H54 (cell line): Measurements from ENCODE around the gene KANSL3.
"Not testable (repeated sequence)": the region's sequence is repeated elsewhere in the genome, so short reads cannot be mapped to it uniquely, and the experiment has no call there.

Experiments
- DNase-seq: peaks from one replicate; pipeline ENCODE4 v3.0.0; 2011; ENCODE audit warnings: low spot score, mixed read lengths; ENCODE audit not compliant: insufficient read length
- FAIRE-seq: peaks from 3 replicates; lab custom pipeline; 2011; peaks lifted over from hg19 to GRCh38; lab: Jason Lieb, UNC
- POLR2A ChIP-seq: IDR thresholded peaks from 2 replicates; pipeline ENCODE4 v1.6.1; 2011; ENCODE audit warnings: low read depth, mild to moderate bottlenecking, low read length

The KANSL3 gene

GRCh38 chr2:96575785-96576456 lies 62.2 kb downstream of the KANSL3 start:
- FAIRE-seq, result no peak
- no peak for DNase-seq
- TF ChIP-seq POLR2A, result no peak

- DNase-seq, result no peak
- no peak for TF ChIP-seq POLR2A
- FAIRE-seq, result no peak
Measured at GRCh38 chr2:96574364-96574763, 63.7 kb downstream of the KANSL3 start.

- no peak for TF ChIP-seq POLR2A
- no peak for FAIRE-seq
- DNase-seq, result no peak
Measured at GRCh38 chr2:96568094-96568493, 70.0 kb downstream of the KANSL3 start.

DNA sequence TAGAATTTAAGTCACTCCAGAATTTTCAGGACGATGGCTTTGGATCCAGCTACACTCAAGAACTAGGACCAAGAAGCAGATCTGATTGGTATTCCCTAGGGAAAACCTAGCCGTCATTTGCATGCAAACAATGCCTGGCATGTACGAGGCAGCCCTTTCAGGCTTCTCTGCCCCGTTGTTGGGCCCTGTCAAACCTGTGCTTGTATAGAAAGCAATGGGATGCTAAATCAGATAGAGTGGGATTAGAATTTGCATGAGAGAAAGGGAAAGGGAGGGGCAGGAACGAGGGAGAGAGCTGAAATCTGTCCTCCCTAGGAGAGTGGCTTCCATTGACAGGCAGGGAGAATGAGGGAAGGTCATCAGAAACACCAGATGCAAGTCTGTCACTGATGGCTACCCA lies 73.0 kb downstream of the KANSL3 start:
- no peak for TF ChIP-seq POLR2A
- FAIRE-seq, result no peak

GRCh38 chr2:96564563-96564962 lies 73.5 kb downstream of the KANSL3 start:
- FAIRE-seq, result no peak
- TF ChIP-seq POLR2A, result no peak
- no peak for DNase-seq

More for the DNA sequence above, 73.0 kb downstream of the KANSL3 start:
- no peak for DNase-seq

GRCh38 chr2:96564026-96564425 lies 74.1 kb downstream of the KANSL3 start:
- no peak for DNase-seq
- TF ChIP-seq POLR2A, result no peak
- FAIRE-seq, result no peak

DNA sequence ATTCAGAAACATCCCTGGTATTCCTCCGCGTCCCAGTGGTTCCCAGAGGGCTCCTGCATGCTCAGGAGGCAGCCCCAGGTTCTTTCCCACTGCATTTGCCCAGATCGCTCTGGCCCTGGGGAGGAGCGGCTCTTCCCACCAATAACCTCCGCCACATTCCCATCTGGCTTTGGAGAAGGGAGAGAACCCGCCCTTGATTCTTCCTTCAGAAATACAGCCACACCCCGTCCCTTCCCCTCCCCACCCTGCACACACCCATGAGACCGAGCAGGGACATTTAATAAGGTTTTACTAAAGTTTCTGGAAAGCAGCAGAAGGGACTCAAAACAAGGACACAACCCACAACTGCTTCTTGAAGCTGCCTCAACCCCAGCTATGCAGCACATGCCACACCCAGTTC lies 79.6 kb downstream of the KANSL3 start:
- no peak for DNase-seq
- FAIRE-seq, result no peak
- TF ChIP-seq POLR2A, result no peak

DNA sequence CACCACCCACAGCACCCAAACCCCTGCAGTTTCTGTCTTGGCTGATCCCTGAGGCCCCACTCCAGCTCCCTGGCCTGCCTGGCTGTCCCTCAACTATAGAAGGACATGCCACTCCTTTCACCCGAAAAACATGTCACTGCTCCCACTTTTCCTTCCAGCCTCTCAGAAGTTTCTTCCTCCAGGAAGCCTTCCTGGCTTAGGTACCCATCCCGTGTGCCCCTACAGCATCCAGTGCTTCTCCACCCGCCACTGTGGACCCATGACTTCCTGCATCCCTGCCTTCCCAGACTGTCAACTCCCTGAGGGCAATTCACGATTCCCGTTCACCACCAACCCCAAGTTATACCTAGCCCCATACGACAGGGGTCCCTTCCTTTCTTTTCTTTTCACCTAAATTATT lies 80.1 kb downstream of the KANSL3 start:
- DNase-seq, result no peak
- TF ChIP-seq POLR2A, result no peak
- FAIRE-seq, result no peak

DNA sequence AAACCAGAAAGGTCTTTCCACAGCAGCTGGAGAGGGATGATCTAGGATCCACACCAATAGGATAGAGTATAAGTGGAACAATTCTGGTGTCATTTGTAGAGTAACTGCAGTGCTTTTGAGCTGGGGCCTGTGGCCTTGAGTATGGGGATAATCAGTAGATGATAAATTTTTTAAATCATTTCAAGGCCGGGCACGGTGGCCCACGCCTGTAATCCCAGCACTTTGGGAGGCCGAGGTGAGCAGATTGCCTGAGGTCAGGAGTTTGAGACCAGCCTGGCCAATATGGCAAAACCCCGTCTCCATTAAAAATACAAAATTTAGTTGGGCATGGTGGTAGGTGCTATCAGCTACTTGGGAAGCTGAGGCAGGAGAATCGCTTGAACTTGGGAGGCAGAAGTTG lies 80.7 kb downstream of the KANSL3 start:
- not testable (repeated sequence) for DNase-seq, FAIRE-seq

- DNase-seq, result peak; percentile 98
- TF ChIP-seq POLR2A, result no peak
- peak; percentile 96 for FAIRE-seq
Measured at GRCh38 chr2:96556441-96557330, 81.4 kb downstream of the KANSL3 start.

DNA sequence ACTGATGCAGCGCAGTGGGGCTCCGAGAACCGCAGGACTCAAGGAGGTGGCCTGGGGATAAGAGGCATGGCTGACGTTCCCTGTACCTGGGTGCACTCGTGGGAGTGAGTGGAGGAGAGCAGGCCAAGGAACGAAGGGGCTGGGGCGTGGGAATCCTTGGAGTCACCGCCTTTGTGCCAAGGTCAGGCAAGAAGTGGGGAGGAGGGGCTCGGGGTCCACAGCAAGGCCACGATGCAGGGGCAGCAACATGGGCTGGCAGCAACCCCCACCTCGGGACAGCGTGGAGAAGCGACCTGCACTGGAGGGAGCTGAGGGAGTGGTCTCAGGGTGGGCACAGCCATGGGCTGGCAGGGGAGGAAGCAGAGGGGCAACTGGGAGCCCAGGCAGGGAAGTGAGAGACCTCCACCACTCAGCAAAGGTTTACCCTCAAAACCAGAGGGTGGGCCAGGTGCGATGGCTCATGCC lies 82.9 kb downstream of the KANSL3 start:
- DNase-seq (no peak), FAIRE-seq (no peak)
- no peak for TF ChIP-seq POLR2A

GRCh38 chr2:96554293-96555145 lies 83.6 kb downstream of the KANSL3 start:
- no peak for DNase-seq
- FAIRE-seq, result no peak
- no peak for TF ChIP-seq POLR2A

DNA sequence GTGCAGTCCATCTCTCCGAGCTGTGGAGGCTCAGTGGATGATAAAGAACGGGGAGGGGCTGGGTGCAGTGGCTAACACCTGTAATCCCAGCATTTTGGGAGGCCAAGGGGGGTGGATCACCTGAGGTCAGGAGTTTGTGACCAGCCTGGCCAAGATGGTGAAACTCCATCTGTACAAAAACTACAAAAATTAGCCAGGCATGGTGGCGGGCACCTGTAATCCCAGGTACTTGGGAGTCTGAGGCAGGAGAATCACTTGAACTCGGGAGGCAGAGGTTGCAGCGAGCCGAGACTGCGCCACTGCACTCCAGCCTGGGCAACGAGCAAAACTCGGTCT lies 84.2 kb downstream of the KANSL3 start:
- DNase-seq, FAIRE-seq: not testable (repeated sequence)
